Subcutaneous adipose tissue (tissue), 4 donors: ENCODE measurements around the gene PPIB. TPM values are rescaled to one million over a fixed set of nuclear protein-coding genes. Genes with fewer than 3 reads are reported as not detected.

Experiments used
- CTCF ChIP-seq: fragments of 450-650 bp; IDR thresholded peaks from one replicate; pipeline ENCODE4 v1.5.1; 2016; ENCODE audit warnings: low read depth, mild to moderate bottlenecking, control low read depth, antibody characterized with exemption, moderate library complexity
- total RNA-seq, 4 donors: library from RNA; depleted of rRNA; stranded (reverse); fragments of >200 nt; gene quantifications; one replicate each; pipeline ENCODE4 v1.1.0, GENCODE V29; 2016

PPIB gene
- total RNA-seq, 4 donors from 2014 or later: 224 to 292 (median 246) TPM

GRCh38 chr15:64144565-64145281 is 18.1 kb downstream of the PPIB start:
- no peak for TF ChIP-seq CTCF

- TF ChIP-seq CTCF: no peak
Observed at GRCh38 chr15:64144192-64144564, 18.6 kb downstream of the PPIB start.

- no peak for TF ChIP-seq CTCF
Observed at GRCh38 chr15:64143276-64143675, 19.5 kb downstream of the PPIB start.

- no peak for TF ChIP-seq CTCF
Observed at GRCh38 chr15:64141798-64142512, 20.9 kb downstream of the PPIB start.

GRCh38 chr15:64138331-64138941 is 24.4 kb downstream of the PPIB start:
- no peak for TF ChIP-seq CTCF

- TF ChIP-seq CTCF: no peak
Observed at GRCh38 chr15:64137226-64137833, 25.5 kb downstream of the PPIB start.

GRCh38 chr15:64136347-64136746 is 26.5 kb downstream of the PPIB start:
- TF ChIP-seq CTCF: no peak
